ENCODE measurements around the gene NPTN.

DNA sequence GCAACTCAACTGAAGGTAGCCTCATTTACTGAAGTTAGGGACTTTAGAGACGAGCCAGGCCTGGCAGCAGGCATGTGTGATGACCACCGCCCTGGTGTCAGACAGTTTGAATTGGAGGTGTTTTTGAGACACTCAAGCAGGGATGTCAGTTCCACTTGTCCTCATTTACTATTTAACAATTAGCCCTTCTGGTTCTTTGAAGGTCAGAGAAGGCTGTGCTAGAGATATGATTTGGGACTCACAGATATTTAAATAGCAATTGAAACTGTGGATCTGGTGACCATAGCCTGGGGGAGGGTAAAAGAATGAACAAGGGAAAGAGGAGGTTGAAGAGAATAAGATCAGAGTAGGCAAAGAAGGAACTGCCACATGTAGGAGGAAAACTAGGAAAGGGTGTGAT, 115.6 kb downstream of the NPTN start:
- TF ChIP-seq, protein P1, sequence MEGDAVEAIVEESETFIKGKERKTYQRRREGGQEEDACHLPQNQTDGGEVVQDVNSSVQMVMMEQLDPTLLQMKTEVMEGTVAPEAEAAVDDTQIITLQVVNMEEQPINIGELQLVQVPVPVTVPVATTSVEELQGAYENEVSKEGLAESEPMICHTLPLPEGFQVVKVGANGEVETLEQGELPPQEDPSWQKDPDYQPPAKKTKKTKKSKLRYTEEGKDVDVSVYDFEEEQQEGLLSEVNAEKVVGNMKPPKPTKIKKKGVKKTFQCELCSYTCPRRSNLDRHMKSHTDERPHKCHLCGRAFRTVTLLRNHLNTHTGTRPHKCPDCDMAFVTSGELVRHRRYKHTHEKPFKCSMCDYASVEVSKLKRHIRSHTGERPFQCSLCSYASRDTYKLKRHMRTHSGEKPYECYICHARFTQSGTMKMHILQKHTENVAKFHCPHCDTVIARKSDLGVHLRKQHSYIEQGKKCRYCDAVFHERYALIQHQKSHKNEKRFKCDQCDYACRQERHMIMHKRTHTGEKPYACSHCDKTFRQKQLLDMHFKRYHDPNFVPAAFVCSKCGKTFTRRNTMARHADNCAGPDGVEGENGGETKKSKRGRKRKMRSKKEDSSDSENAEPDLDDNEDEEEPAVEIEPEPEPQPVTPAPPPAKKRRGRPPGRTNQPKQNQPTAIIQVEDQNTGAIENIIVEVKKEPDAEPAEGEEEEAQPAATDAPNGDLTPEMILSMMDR (CRISPR knock-in tag; IDR thresholded peaks at IDR 0.05), result no peak
- TF ChIP-seq KLF12 (CRISPR knock-in tag; IDR thresholded peaks at IDR 0.05; ENCODE audit: borderline replicate concordance), result no peak
- no peak for TF ChIP-seq AHR (CRISPR knock-in tag; IDR thresholded peaks at IDR 0.05)
- TF ChIP-seq ZNF839 (CRISPR knock-in tag; IDR thresholded peaks at IDR 0.05; ENCODE audit: borderline replicate concordance), result no peak
- no peak for TF ChIP-seq ISL2 (CRISPR knock-in tag; IDR thresholded peaks at IDR 0.05)
- TF ChIP-seq ZNF124 (CRISPR knock-in tag; IDR thresholded peaks at IDR 0.05), result no peak
- TF ChIP-seq TCF12 (IDR thresholded peaks at IDR 0.05), result no peak
- no peak for TF ChIP-seq TCF12 (CRISPR knock-in tag; IDR thresholded peaks at IDR 0.05)
- TF ChIP-seq ZNF224 (CRISPR knock-in tag; IDR thresholded peaks at IDR 0.05), result no peak
- TF ChIP-seq POLR2AphosphoS5 (IDR thresholded peaks at IDR 0.05; ENCODE audit: low read depth, low read length), result no peak
- no peak for TF ChIP-seq POLR2A (IDR thresholded peaks at IDR 0.05; ENCODE audit: insufficient read depth in 1 of 2, low read depth in 2 of 2, low read length in 2 of 2)
- TF ChIP-seq FOXA3 (CRISPR knock-in tag; IDR thresholded peaks at IDR 0.05), result no peak
- TF ChIP-seq, protein P2, sequence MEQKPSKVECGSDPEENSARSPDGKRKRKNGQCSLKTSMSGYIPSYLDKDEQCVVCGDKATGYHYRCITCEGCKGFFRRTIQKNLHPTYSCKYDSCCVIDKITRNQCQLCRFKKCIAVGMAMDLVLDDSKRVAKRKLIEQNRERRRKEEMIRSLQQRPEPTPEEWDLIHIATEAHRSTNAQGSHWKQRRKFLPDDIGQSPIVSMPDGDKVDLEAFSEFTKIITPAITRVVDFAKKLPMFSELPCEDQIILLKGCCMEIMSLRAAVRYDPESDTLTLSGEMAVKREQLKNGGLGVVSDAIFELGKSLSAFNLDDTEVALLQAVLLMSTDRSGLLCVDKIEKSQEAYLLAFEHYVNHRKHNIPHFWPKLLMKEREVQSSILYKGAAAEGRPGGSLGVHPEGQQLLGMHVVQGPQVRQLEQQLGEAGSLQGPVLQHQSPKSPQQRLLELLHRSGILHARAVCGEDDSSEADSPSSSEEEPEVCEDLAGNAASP (CRISPR knock-in tag; IDR thresholded peaks at IDR 0.05; ENCODE audit: borderline replicate concordance), result no peak

All from HepG2 (cell line).